MCF 10A (cell line): Measurements from ENCODE around the gene CLCNKB. TPM values are rescaled to one million over a fixed set of nuclear protein-coding genes. Genes with fewer than 3 reads are reported as not detected.

ENCODE experiments used
- BruUV-seq: library from RNA; stranded (reverse); fragments of 400-500 nt; replicated peaks from 2 replicates; lab custom pipeline; 2021; lab: Mats Ljungman, UMichigan
- CTCF ChIA-PET: fragments of 300-600 bp; sonication (Branson Sonifier 250); formaldehyde crosslinking; extraction: SDS; loops from one replicate; lab custom pipeline; 2021; ENCODE audit warnings: antibody characterized with exemption, inconsistent platforms; lab: Yijun Ruan, JAX
- POLR2A ChIA-PET: fragments of 300-600, 350-650 bp; sonication (Branson Sonifier 250); formaldehyde crosslinking; extraction: SDS; loops from one replicate; lab custom pipeline; 2020; ENCODE audit warnings: antibody characterized with exemption, inconsistent platforms; lab: Yijun Ruan, JAX
- DNase-seq: peaks from one replicate; pipeline ENCODE4 v3.0.0-alpha.2; 2018; ENCODE audit not compliant: unreplicated experiment
- H3K27ac Mint-ChIP-seq: one replicate; pipeline ENCODE4 v1.8.0; 2022; ENCODE audit warnings: mild to moderate bottlenecking, low read depth, mixed read lengths; ENCODE audit not compliant: unreplicated experiment
- H3K27me3 Mint-ChIP-seq: one replicate; pipeline ENCODE4 v1.8.0; 2022; ENCODE audit warnings: mixed read lengths; ENCODE audit not compliant: insufficient read depth, unreplicated experiment
- H3K36me3 Mint-ChIP-seq: one replicate; pipeline ENCODE4 v1.8.0; 2022; ENCODE audit warnings: mild to moderate bottlenecking, moderate library complexity, mixed read lengths; ENCODE audit not compliant: insufficient read depth, unreplicated experiment
- H3K4me1 Mint-ChIP-seq: one replicate; pipeline ENCODE4 v1.8.0; 2022; ENCODE audit warnings: mixed read lengths; ENCODE audit not compliant: insufficient read depth, unreplicated experiment
- H3K4me3 Mint-ChIP-seq: one replicate; pipeline ENCODE4 v1.8.0; 2022; ENCODE audit warnings: mild to moderate bottlenecking, moderate library complexity, mixed read lengths; ENCODE audit not compliant: unreplicated experiment
- H3K9me3 Mint-ChIP-seq: one replicate; pipeline ENCODE4 v1.8.0; 2022; ENCODE audit warnings: mixed read lengths; ENCODE audit not compliant: unreplicated experiment
- intact Hi-C: fragments of 100-400 bp; cut with micrococcal nuclease; formaldehyde crosslinking; loops from 2 replicates; pipeline ENCODE4 v1.14.1; 2022
- total RNA-seq: library from RNA; stranded (reverse); gene quantifications from 2 replicates; pipeline ENCODE4 v1.2.3, GENCODE V29; 2022
- TF ChIP-seq, protein P1 (sequence below): fragments of 200-600 bp; IDR thresholded peaks from one replicate; pipeline ENCODE4 v1.8.0; 2022; ENCODE audit warnings: antibody characterized with exemption, mild to moderate bottlenecking; ENCODE audit not compliant: unreplicated experiment

CLCNKB gene
- total RNA-seq, 1 experiment from 2014 or later = not detected

DNA sequence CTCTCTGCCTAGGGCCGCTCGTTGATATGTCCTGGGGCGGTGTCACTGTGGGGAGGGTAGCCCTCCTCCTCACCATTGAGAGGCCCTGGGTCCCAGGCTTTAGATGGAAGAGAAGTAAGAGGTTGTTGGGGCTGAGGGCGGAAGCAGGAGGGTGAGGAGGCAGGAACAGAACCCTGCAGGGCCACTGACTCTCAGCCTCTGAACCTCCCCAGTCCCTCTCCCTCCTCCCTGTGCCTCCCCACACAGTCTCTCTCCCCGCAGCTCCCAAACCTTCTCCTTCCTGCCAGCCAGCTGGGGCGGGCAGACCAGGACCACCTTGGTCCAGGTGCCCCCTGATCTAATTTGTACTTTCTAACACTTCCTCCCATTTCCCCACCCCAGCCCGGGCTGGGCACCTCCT lies 44.2 kb downstream of the CLCNKB start:
- ChIA-PET POLR2A (no interaction called here), CTCF (interaction anchor here (0.6 to 2.1 kb wide), 3 partner anchors 8 to 17 kb away, joined by 3 to 9 read pairs (median 3); partner anchors contain the start of gene FAM131C)
- BruUV-seq = no TSS peak
- H3K4me1 Mint-ChIP-seq = peaks cover 6% of the 10 kb centered on the region
- peak overlapping the region; percentile 49 for H3K27ac Mint-ChIP-seq
- H3K27me3 Mint-ChIP-seq = no peaks in the 10 kb centered on the region
- no peak for DNase-seq
- H3K9me3 Mint-ChIP-seq = no peaks in the 10 kb centered on the region
- TF ChIP-seq, protein P1, sequence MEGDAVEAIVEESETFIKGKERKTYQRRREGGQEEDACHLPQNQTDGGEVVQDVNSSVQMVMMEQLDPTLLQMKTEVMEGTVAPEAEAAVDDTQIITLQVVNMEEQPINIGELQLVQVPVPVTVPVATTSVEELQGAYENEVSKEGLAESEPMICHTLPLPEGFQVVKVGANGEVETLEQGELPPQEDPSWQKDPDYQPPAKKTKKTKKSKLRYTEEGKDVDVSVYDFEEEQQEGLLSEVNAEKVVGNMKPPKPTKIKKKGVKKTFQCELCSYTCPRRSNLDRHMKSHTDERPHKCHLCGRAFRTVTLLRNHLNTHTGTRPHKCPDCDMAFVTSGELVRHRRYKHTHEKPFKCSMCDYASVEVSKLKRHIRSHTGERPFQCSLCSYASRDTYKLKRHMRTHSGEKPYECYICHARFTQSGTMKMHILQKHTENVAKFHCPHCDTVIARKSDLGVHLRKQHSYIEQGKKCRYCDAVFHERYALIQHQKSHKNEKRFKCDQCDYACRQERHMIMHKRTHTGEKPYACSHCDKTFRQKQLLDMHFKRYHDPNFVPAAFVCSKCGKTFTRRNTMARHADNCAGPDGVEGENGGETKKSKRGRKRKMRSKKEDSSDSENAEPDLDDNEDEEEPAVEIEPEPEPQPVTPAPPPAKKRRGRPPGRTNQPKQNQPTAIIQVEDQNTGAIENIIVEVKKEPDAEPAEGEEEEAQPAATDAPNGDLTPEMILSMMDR = no peak
- intact Hi-C loops = no loop called here
- no peak overlapping the region for H3K4me3 Mint-ChIP-seq
- peaks cover 5% of the 10 kb centered on the region for H3K36me3 Mint-ChIP-seq

DNA sequence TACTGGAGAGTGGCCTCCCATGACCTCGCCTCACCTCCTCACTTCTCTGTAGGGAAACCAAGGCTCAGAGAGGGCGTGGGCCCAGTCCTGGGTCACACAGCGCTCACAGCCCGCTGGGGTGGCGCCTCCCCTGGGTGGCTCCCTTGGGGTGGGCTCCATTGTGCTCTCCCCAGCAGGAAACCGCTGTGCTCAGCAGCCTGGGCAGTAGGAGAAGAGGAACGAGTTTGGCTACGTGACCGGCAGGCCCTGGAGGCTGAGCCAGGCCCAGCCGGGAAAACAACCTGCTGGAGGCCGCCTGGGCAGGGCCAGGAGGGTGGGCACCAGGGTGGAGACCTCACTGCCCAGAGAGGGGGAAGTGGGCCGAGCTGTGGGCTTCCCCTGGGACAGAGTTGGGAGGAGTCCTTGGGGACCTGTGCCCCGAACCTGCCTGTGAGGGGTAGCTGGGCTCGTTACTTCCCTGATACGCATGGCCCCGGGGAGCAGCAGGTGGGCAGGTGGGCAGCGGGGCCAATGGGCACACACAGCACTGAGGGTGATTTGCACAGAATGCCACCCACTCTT lies 44.8 kb downstream of the CLCNKB start:
- Mint-ChIP-seq H3K36me3 (peaks cover 5% of the 10 kb centered on the region), H3K27me3 (no peaks in the 10 kb centered on the region), H3K4me3 (no peak overlapping the region), H3K4me1 (peaks cover 6% of the 10 kb centered on the region), H3K27ac (peak overlapping the region; percentile 49), H3K9me3 (no peaks in the 10 kb centered on the region)
- intact Hi-C loops = no loop called here
- TF ChIP-seq, protein P1 = no peak
- ChIA-PET CTCF (interaction anchor here (1.2 to 2.1 kb wide), 2 partner anchors 9 to 16 kb away, joined by 3 to 9 read pairs; no protein-coding TSS in a partner anchor), POLR2A (interaction anchor here (0.6 kb wide), 1 partner anchor 722 kb away, joined by 3 read pairs; no protein-coding TSS in a partner anchor)
- no TSS peak for BruUV-seq
- no peak for DNase-seq

DNA sequence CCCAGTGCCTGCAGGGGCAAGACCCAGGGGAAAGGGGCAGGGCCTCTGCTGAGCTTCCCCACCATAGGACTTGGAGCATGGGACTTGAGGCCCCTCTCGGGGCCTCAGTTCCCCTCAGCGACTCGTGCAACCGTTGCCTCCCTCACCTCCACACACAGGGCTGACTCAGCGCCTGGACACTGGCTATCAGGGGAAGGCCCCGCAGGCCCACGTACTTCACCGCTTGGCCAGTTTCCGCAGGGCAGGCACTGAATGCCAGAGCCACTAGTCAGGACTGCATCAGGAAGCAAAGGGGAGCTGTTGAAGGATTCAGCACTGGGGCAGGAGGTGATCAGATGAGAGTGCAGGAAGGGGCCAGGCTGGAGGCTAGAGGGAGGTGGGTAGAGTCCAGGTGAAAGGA lies 45.4 kb downstream of the CLCNKB start:
- ChIA-PET CTCF (interaction anchor here (2.1 kb wide), 1 partner anchor 9 kb away, joined by 9 read pairs; no protein-coding TSS in a partner anchor), POLR2A (interaction anchor here (0.6 kb wide), 1 partner anchor 232 kb away, joined by 3 read pairs; no protein-coding TSS in a partner anchor)
- H3K27me3 Mint-ChIP-seq = no peaks in the 10 kb centered on the region
- peaks cover 5% of the 10 kb centered on the region for H3K36me3 Mint-ChIP-seq
- peaks cover 6% of the 10 kb centered on the region for H3K4me1 Mint-ChIP-seq
- no TSS peak for BruUV-seq
- no peak overlapping the region for H3K27ac Mint-ChIP-seq
- DNase-seq = peak; percentile 72
- no peaks in the 10 kb centered on the region for H3K9me3 Mint-ChIP-seq
- H3K4me3 Mint-ChIP-seq = no peak overlapping the region
- intact Hi-C loops = no loop called here
- TF ChIP-seq, protein P1 = no peak

DNA sequence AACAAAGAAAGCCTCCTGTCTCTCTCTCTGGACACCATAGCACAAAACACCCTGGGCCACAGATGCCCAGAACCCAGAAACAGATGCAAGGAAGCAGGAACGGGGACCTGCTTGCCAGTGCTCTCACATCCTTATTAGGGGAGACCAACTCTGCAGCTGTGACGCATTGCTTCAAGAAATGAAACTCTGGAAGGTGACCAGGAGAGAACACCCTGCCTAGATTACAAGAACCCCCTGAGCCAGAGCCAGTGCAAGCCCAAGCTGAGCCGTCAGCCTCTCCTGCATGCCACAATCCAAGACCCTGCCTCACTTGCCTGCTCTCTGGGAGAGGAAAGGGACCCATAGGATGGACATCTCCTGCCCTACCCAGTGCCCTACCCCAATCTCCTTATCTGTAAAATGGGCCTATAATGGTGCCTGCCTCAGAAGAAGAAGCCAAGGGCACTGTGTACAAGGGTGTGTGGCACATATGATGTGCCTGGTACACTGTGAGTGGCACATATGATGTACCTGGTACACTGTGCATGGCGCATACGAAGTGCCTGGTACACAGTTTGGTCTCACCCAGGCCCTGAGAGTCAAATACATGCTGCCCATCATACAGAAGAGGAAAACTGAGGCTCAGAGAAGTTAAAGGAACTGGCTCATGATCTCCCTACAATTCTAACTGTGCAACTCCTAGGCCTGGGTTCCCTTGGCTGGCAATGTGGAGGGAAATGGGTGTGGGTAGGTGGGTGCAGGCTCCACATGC lies 46.7 kb downstream of the CLCNKB start:
- peaks cover 6% of the 10 kb centered on the region for H3K4me1 Mint-ChIP-seq
- H3K27me3 Mint-ChIP-seq = peaks cover 8% of the 10 kb centered on the region
- H3K27ac Mint-ChIP-seq = no peak overlapping the region
- H3K36me3 Mint-ChIP-seq = peaks cover 5% of the 10 kb centered on the region
- BruUV-seq = no TSS peak
- no peak overlapping the region for H3K4me3 Mint-ChIP-seq
- no peaks in the 10 kb centered on the region for H3K9me3 Mint-ChIP-seq
- POLR2A ChIA-PET = interaction anchor here (0.6 kb wide), 1 partner anchor 360 kb away, joined by 3 read pairs; no protein-coding TSS in a partner anchor
- no peak for DNase-seq
- intact Hi-C loops = no loop called here
- TF ChIP-seq, protein P1 = no peak
- CTCF ChIA-PET = no interaction called here
